Sciatic nerve (tissue), 2 donors: Measurements from ENCODE around the gene QRFP. TPM values are rescaled to one million over a fixed set of nuclear protein-coding genes. Genes with fewer than 3 reads are reported as not detected.

Experiments used
- ATAC-seq: fragments of 200-7000 bp; cut with Tn5 transposase; one replicate; pipeline ENCODE4 v1.9.1; 2020; ENCODE audit warnings: mild to moderate bottlenecking, moderate library complexity
- DNase-seq: peaks from one replicate; pipeline ENCODE4 v3.0.0-alpha.2; 2020; ENCODE audit warnings: low spot score
- intact Hi-C: fragments of 100-400 bp; cut with DNase I; formaldehyde crosslinking; loops from one replicate; pipeline ENCODE4 v1.14.2; 2022
- total RNA-seq: library from RNA; stranded (reverse); fragmentation: NEBNext Ultra II Directional; extraction: Animal tissue kit (Norgen Biotek cat#: 25700); gene quantifications from one replicate; pipeline ENCODE4 v1.2.1, GENCODE V29; 2021
- donor health status: DM: no; HTN: no; CAD: no.
- donor health status: DM: no; HTN: no; CAD: no.

QRFP gene
- total RNA-seq, 1 donor from 2014 or later = not detected

DNA sequence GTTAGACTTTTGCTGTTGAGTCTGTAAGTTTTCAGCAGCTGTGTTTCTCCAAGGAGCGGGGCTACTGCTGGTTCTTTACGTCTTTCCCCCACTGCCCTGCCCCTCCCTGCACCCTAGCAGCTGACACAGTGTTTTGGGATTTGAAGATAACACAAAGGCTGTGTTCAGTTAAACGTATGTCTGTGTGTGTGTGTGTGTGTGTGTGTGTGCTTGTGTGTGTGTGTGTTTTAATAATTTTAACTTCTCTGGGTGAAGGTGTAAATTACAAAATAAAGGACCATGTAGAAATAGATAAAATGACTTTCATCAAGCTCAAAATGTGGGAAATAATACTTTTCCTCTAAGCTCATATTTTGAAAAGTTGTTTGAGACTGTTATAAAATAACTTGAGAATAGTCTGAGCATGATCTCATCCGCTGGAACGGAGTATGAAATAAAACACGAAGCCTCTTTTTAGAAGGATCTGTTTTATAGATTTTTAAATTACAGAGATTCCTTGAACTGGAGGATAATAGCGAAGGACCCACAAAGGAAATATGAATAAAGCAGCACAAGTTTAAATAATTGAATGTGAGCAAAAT lies 50.6 kb downstream of the QRFP start:
- peak; percentile 28 for ATAC-seq
- DNase-seq = no peak
- intact Hi-C loops = no loop called here

DNA sequence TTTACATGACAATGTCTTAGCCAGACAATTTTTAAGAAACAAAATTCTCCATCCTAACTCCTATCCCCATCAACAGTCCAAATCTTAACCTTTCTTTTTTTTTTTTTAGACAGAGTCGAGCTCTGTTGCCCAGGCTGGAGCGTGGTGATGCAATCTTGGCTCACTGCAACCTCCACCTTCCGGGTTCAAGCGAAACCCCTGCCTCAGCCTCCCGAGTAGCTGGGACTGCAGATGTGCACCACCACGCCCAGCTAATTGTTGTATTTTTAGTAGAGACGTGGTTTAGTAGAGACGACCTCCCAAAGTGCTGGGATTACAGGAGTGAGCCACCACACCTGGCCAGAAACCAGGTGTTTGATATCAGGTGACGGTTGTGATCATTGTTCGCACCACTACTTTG lies 51.4 kb downstream of the QRFP start:
- intact Hi-C loops = no loop called here
- ATAC-seq = no peak
- DNase-seq = no peak

DNA sequence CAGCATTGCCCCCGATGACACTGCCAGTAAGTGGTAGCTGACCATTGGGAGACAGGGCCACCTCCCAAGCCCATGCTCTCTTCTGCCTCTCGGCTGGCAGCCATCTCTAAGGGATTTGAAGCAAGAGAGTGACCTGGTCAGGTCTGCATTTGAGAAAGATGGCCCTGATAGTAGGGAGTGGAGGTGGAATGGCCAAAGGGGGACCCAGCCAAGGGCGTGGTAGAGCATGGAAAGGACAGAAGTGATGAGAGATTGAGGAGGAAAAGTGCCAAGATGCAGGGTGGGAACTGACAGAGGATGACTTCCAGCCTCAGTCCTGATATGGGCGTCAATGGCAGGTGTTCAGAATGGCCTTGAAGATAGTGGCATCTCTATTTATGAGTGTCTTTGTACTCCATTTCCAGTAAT lies 52.6 kb downstream of the QRFP start:
- intact Hi-C loops = no loop called here
- no peak for DNase-seq
- no peak for ATAC-seq

DNA sequence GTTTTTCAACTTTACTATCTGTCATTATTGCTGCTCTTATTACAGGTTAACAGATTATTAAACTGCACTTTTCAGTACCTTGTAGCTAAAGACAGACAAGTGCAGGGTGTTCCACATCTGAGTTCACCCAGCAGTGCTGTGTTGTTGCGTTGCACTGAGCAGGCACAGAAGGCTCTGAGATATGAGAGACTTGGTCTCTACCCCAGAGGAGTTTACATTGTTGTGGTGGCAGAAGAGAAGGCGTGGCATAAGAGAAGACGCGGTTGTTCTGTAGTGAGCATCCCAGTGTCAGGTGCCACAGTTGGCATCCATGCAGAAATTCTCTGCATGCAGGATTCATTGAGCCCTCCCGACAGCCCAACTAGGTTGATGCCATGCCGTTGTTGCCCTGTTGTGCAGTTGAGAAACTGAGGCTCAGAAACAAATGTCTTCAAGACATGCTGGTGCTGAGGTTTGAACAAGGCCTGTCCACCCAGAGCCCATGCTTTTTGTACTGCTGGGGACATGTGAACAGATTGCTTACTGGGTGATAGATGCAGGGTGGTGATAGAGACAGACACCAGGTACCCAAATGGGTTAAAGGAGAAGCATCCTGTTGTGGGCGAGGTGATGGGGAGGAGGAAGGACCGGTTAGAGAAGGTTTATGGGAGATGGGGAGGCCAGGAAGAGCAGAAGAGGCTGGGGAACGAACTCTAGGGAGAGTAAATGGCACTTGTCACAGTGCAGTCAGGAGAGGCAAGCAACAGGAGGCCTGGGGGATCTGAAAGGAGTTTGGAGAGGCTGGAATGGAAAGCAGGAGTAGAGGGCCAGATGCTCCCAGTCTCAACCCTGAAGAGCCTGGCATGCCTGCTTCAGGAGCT lies 53.3 kb downstream of the QRFP start:
- DNase-seq = no peak

More for the DNA sequence above, 53.3 kb downstream of the QRFP start:
- intact Hi-C loops = no loop called here
- ATAC-seq = no peak

Other genes with a start within 250 kb of the QRFP start
- not detected for gene PRDM12, start 232.2 kb downstream of the QRFP start, total RNA-seq
- 27.2 TPM for gene EXOSC2, start 203.0 kb downstream of the QRFP start, total RNA-seq
- 85.8 TPM for gene ABL1, start 61.6 kb downstream of the QRFP start, total RNA-seq
- not detected for gene FIBCD1, start 42.4 kb upstream of the QRFP start, total RNA-seq
- gene LAMC3, start 112.4 kb upstream of the QRFP start, total RNA-seq = 0.36 TPM
- 92.1 TPM for gene AIF1L, start 199.7 kb upstream of the QRFP start, total RNA-seq
- 73.7 TPM for gene NUP214, start 228.8 kb upstream of the QRFP start, total RNA-seq